HepG2 (cell line): ENCODE measurements around the gene NCKIPSD. TPM values are rescaled to one million over a fixed set of nuclear protein-coding genes. Genes with fewer than 3 reads are reported as not detected.

ENCODE experiments used
- ATF7 ChIP-seq, 2 experiments: fragments of 450-650 bp in 1 of 2; sonication (generic) in 1 of 2; formaldehyde crosslinking in 1 of 2; IDR thresholded peaks; 2 replicates each; pipeline versions ENCODE4 v1.4.0 to v1.6.1; 2016 to 2020; ENCODE audit warnings: antibody characterized with exemption in 1 of 2, mild to moderate bottlenecking in 1 of 2, missing genetic modification reagents in 1 of 2
- BCL3 ChIP-seq: sonication (generic); formaldehyde crosslinking; IDR thresholded peaks from 2 replicates; pipeline ENCODE4 v1.5.1; 2020; ENCODE audit warnings: mild to moderate bottlenecking, missing genetic modification reagents, moderate library complexity
- CREM ChIP-seq, 2 experiments: sonication (generic) in 1 of 2; formaldehyde crosslinking in 1 of 2; IDR thresholded peaks; 2 replicates each; pipeline versions ENCODE4 v1.4.0 to v1.6.1; 2016 to 2020; ENCODE audit warnings: antibody characterized with exemption in 1 of 2, mild to moderate bottlenecking in 1 of 2, missing genetic modification reagents in 1 of 2
- EED ChIP-seq: sonication (generic); formaldehyde crosslinking; IDR thresholded peaks from 2 replicates; pipeline ENCODE4 v1.5.0; 2020; ENCODE audit warnings: mild to moderate bottlenecking, missing genetic modification reagents
- GABPB1 ChIP-seq: IDR thresholded peaks from 2 replicates; pipeline ENCODE4 v1.6.1; 2016; ENCODE audit warnings: mild to moderate bottlenecking, missing genetic modification reagents, moderate library complexity, missing compliant biosample characterization
- HINFP ChIP-seq: sonication (generic); formaldehyde crosslinking; IDR thresholded peaks from 2 replicates; pipeline ENCODE4 v1.4.0; 2020; ENCODE audit warnings: low read depth, mild to moderate bottlenecking, missing genetic modification reagents
- KDM6A ChIP-seq: IDR thresholded peaks from 2 replicates; pipeline ENCODE4 v1.6.1; 2016; ENCODE audit warnings: low read depth
- KLF9 ChIP-seq: IDR thresholded peaks from 2 replicates; pipeline ENCODE4 v1.6.1; 2016; ENCODE audit warnings: low read depth
- MIER3 ChIP-seq: IDR thresholded peaks from 2 replicates; pipeline ENCODE4 v1.6.1; 2016; ENCODE audit warnings: missing compliant biosample characterization, borderline replicate concordance
- NPAS2 ChIP-seq: sonication (generic); formaldehyde crosslinking; IDR thresholded peaks from 2 replicates; pipeline ENCODE4 v1.8.0; 2022; ENCODE audit warnings: mild to moderate bottlenecking, missing genetic modification reagents, borderline replicate concordance
- PAF1 ChIP-seq: IDR thresholded peaks from 2 replicates; pipeline ENCODE4 v1.6.1; 2016; ENCODE audit warnings: missing genetic modification reagents, missing compliant biosample characterization
- PCBP1 ChIP-seq: fragments of 200-400 bp; formaldehyde crosslinking; IDR thresholded peaks from 2 replicates; pipeline ENCODE4 v1.6.1; 2017; ENCODE audit warnings: mild to moderate bottlenecking, low read depth, low read length, borderline replicate concordance
- PHF21A ChIP-seq: sonication (generic); formaldehyde crosslinking; IDR thresholded peaks from 2 replicates; pipeline ENCODE4 v1.5.0; 2020; ENCODE audit warnings: mild to moderate bottlenecking, missing genetic modification reagents
- RBFOX2 ChIP-seq: fragments of 200-400 bp; formaldehyde crosslinking; IDR thresholded peaks from 2 replicates; pipeline ENCODE4 v1.6.1; 2017; ENCODE audit warnings: low read depth, mild to moderate bottlenecking, low read length
- SKI ChIP-seq: fragments of 450-650 bp; IDR thresholded peaks from one replicate; pipeline ENCODE4 v1.6.1; 2018; ENCODE audit warnings: mild to moderate bottlenecking; ENCODE audit not compliant: partially characterized antibody
- SOX5 ChIP-seq: IDR thresholded peaks from 2 replicates; pipeline ENCODE4 v1.6.1; 2016; ENCODE audit warnings: borderline replicate concordance
- SOX6 ChIP-seq, 2 experiments: fragments of 450-650 bp in 1 of 2; sonication (generic) in 1 of 2; formaldehyde crosslinking in 1 of 2; IDR thresholded peaks; 2 replicates each; pipeline versions ENCODE4 v1.4.0 to v1.6.1; 2017 to 2020; ENCODE audit warnings: antibody characterized with exemption in 1 of 2, mild to moderate bottlenecking in 1 of 2, missing genetic modification reagents in 1 of 2
- SRF ChIP-seq: IDR thresholded peaks from 2 replicates; pipeline ENCODE4 v1.6.1; 2011; ENCODE audit warnings: mild to moderate bottlenecking, low read depth, low read length, moderate library complexity
- SRSF4 ChIP-seq: fragments of 200-400 bp; formaldehyde crosslinking; IDR thresholded peaks from one replicate; pipeline ENCODE4 v1.6.1; 2018; ENCODE audit warnings: mild to moderate bottlenecking, low read depth, low read length, moderate library complexity; ENCODE audit not compliant: poor library complexity, severe bottlenecking
- ZBTB3 ChIP-seq: sonication (generic); formaldehyde crosslinking; IDR thresholded peaks from 2 replicates; pipeline ENCODE4 v1.4.0; 2020; ENCODE audit warnings: low read depth, mild to moderate bottlenecking, moderate library complexity, missing genetic modification reagents, borderline replicate concordance
- ZNF605 ChIP-seq: sonication (generic); formaldehyde crosslinking; IDR thresholded peaks from 2 replicates; pipeline ENCODE4 v1.8.0; 2022; ENCODE audit warnings: mild to moderate bottlenecking, missing genetic modification reagents
- ZNF644 ChIP-seq: IDR thresholded peaks from 2 replicates; pipeline ENCODE4 v1.6.1; 2016; ENCODE audit warnings: low read depth
- ZNF652 ChIP-seq: IDR thresholded peaks from 2 replicates; pipeline ENCODE4 v1.6.1; 2016; ENCODE audit warnings: low read depth, borderline replicate concordance
- polyA plus RNA-seq, 8 experiments: library from polyadenylated mRNA; depleted of rRNA in 3 of 8; stranded (reverse) in 7 of 8; unstranded in 1 of 8; fragments of >200 nt; fragmentation: Illumina TruSeq in 4 of 8; extraction: Trizol in 4 of 8; gene quantifications; 2 replicates each; pipeline versions ENCODE4 v1.2.1 to v1.2.3, GENCODE V29; 2011 to 2016; ENCODE audit warnings: low read depth in 4 of 8, missing spikeins in 1 of 8, mixed read lengths in 1 of 8; ENCODE audit not compliant: insufficient read depth in 1 of 8
- total RNA-seq, 5 experiments: library from RNA; depleted of rRNA; stranded (reverse); fragments of >200 nt; fragmentation: Illumina TruSeq; extraction: Trizol; gene quantifications; 2 replicates each; pipeline ENCODE4 v1.2.3, GENCODE V29; 2016; ENCODE audit warnings: low read depth in 1 of 5

Gene NCKIPSD
- total and polyA plus RNA-seq, 2 of the 13 experiments (the other 11 are each of a cell fraction or from before 2014, with no cell fraction given): 13.5 to 35.2 TPM

- TF ChIP-seq SOX6 (IDR thresholded peaks at IDR 0.05): no peak
- TF ChIP-seq SOX6 (CRISPR knock-in tag; IDR thresholded peaks at IDR 0.05): peak; percentile 73
- TF ChIP-seq ATF7 (IDR thresholded peaks at IDR 0.05): no peak
- no peak for TF ChIP-seq ATF7 (CRISPR knock-in tag; IDR thresholded peaks at IDR 0.05)
- TF ChIP-seq SOX5 (CRISPR knock-in tag): 0 out of 2 replicates have a peak, but pooled peaks have one; percentile 35
- peak; percentile 49; the same call in 1 of the 2 replicates for TF ChIP-seq MIER3 (CRISPR knock-in tag)
- no peak for TF ChIP-seq EED (CRISPR knock-in tag)
- TF ChIP-seq CREM (IDR thresholded peaks at IDR 0.05): peak; percentile 49; the same call in 1 of the 2 replicates
- no peak for TF ChIP-seq CREM (CRISPR knock-in tag; IDR thresholded peaks at IDR 0.05)
- 0 out of 2 replicates have a peak, but pooled peaks have one; percentile 32 for TF ChIP-seq SRF
- no peak for TF ChIP-seq HINFP (CRISPR knock-in tag)
- no peak for TF ChIP-seq KDM6A (CRISPR knock-in tag)
- TF ChIP-seq ZNF652 (CRISPR knock-in tag): no peak
- peak; percentile 30 for TF ChIP-seq SKI
- TF ChIP-seq PCBP1: 0 out of 2 replicates have a peak, but pooled peaks have one; percentile 26
- TF ChIP-seq NPAS2 (CRISPR knock-in tag): no peak
- TF ChIP-seq RBFOX2: peak; percentile 89
- peak; percentile 93 for TF ChIP-seq GABPB1
- TF ChIP-seq ZBTB3 (CRISPR knock-in tag): peak; percentile 78
- TF ChIP-seq PAF1: no peak
- peak; percentile 51; the same call in 1 of the 2 replicates for TF ChIP-seq ZNF605 (CRISPR knock-in tag)
- peak; percentile 33; the same call in 1 of the 2 replicates for TF ChIP-seq PHF21A (CRISPR knock-in tag)
- 0 out of 2 replicates have a peak, but pooled peaks have one; percentile 47 for TF ChIP-seq BCL3 (CRISPR knock-in tag)
- TF ChIP-seq KLF9 (CRISPR knock-in tag): peak; percentile 46; the same call in 1 of the 2 replicates
- TF ChIP-seq SRSF4: no peak
- TF ChIP-seq ZNF644 (CRISPR knock-in tag): 0 out of 2 replicates have a peak, but pooled peaks have one; percentile 6
Observed at GRCh38 chr3:48716982-48717746, 31.4 kb upstream of the NCKIPSD start, which contains the start of gene IP6K2 (continued).
